ENCODE measurements around the gene GBP2.
"Not testable (repeated sequence)": the region's sequence is repeated elsewhere in the genome, so short reads cannot be mapped to it uniquely, and the experiment has no call there.

Gene GBP2

DNA sequence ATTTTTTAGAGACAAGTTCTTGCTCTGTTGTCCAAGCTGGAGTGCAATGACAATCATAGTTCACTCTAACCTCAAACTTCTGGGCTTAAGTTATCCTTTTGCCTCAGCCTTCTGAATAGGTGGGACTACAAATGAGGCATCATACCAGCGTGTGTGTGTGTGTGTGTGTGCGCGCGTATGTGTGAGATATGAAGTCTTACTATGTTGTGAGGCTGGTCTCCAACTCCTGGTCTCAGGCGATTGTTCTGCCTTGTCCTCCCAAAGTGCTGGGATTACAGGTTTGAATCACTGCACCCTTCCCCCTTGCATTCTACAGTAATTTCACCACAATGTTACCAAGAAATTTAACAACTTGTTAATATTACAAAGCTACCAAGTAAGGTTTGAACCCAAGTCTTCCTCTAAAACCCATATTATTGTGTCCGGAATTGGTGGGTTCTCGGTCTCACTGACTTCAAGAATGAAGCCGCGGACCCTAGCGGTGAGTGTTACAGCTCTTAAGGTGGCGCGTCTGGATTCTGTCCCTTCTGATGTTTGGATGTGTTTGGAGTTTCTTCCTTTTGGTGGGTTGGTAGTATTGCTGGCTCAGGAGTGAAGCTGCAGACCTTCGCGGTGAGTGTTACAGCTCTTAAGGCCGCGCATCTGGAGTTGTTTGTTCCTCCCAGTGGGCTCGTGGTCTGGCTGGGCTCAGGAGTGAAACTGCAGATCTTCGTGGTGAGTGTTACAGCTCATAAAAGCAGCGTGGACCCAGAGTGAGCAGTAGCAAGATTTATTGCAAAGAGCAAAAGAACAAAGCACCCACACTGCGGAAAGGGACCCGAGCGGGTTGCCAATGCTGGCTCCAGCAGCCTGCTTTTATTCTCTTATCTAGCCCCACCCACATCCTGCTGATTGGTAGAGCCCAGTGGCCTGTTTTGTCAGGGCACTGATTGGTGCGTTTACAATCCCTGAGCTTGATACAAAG is 970 bp upstream of the GBP2 start:
- peaks cover 14% of the 10 kb centered on the region for H3K4me1 ChIP-seq (ENCODE audit: control insufficient read depth, insufficient read depth, low read length, poor library complexity, severe bottlenecking)
- not testable (repeated sequence) for H3K27ac ChIP-seq (ENCODE audit: low read depth, low read length, severe bottlenecking); H3K4me3 ChIP-seq (ENCODE audit: extremely low read depth, insufficient read depth, low read length, poor library complexity, severe bottlenecking); H3K9me3 ChIP-seq (ENCODE audit: control insufficient read depth, low read length); H3K36me3 ChIP-seq (ENCODE audit: control insufficient read depth, insufficient read depth, low read length)
- 94 to 95% methylated on average over 10 to 19 of the region's 23 CpGs for WGBS, 2 experiments (ENCODE audit: insufficient coverage in 2 of 2)

DNA sequence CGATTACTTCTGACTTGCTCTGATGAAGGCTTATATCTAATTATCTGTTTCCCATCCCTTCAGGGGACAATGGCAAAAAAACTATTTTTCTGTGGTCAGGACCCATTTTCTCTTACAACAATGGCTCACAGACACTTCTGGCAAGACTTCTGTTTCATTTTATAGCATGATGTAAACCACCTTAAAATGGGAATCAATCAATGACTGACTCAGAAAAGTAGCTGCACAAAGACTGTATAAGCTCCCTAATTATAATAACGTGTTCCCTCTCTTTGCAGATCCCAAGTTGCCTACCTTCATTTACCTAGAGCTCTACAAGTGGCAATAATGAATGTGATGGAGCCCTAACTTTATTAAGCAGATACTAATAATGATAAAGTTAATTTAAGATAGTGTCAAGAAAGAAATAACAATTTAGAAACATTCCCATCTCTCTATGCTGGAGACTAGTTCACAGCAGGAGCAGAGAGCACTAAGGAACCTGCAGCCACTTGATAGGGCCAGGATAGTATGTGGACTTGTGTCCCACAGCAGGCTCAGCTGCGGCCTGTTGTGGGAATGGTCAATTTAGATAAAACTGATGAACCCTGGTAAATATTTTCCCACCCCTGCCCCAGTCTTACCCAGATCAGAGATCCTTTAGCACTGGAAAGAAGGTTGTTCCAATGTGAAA is 538 bp downstream of the GBP2 start:
- Histone ChIP-seq H3K27ac (ENCODE audit: low read depth, low read length, severe bottlenecking) (peak overlapping the region; percentile 80), H3K4me1 (ENCODE audit: control insufficient read depth, insufficient read depth, low read length, poor library complexity, severe bottlenecking) (peaks cover 14% of the 10 kb centered on the region), H3K4me3 (ENCODE audit: extremely low read depth, insufficient read depth, low read length, poor library complexity, severe bottlenecking) (no peak overlapping the region), H3K9me3 (ENCODE audit: control insufficient read depth, low read length) (no peaks in the 10 kb centered on the region), H3K36me3 (ENCODE audit: control insufficient read depth, insufficient read depth, low read length) (no peaks in the 10 kb centered on the region)
- 90 to 100% methylated on average over 1 of the region's 3 CpGs for WGBS, 2 experiments (ENCODE audit: insufficient coverage in 2 of 2)

DNA sequence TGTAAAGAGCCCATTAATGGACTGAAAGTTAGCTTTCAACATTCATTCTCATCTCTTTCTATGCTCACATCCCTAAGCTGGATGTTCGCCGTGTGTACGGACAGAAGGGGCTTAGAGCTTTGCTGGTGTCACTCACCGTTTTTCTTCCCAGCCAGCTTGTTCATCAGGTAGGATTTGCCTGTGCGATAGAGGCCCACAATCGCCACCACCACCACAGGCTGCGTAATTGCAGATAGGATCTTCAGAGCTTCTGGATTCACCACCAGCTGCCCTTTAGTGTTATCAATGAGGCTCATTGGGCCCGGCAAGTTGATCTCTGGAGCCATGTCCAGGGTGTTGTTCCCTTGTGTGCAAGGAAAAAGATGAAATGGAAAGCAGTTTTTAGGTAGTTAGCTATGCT is 4.3 kb downstream of the GBP2 start:
- Histone ChIP-seq H3K4me1 (ENCODE audit: control insufficient read depth, insufficient read depth, low read length, poor library complexity, severe bottlenecking) (peaks cover 12% of the 10 kb centered on the region), H3K9me3 (ENCODE audit: control insufficient read depth, low read length) (no peaks in the 10 kb centered on the region), H3K4me3 (ENCODE audit: extremely low read depth, insufficient read depth, low read length, poor library complexity, severe bottlenecking) (no peak overlapping the region), H3K36me3 (ENCODE audit: control insufficient read depth, insufficient read depth, low read length) (no peaks in the 10 kb centered on the region), H3K27ac (ENCODE audit: low read depth, low read length, severe bottlenecking) (no peak overlapping the region)
- 90 to 91% methylated on average over 7 to 8 of the region's 8 CpGs for WGBS, 2 experiments (ENCODE audit: insufficient coverage in 2 of 2)

DNA sequence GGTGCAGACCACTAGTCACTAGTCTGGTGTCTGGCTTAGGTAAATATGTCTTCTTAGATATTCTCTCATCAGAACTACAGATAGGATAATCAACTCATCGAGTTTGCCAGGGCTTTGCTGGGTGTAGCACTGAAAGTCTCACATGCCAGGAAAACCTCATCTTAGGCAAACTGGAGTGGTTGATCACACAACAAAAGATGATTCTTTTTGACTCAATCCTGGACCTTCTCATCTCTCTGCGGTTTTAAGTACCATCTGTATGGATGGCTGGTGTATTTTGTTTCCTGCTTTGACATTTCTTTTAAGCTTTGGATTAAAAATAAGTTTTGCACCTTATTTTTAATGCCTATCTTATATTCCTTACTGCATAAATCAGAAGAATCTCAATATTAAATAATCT is 11.3 kb downstream of the GBP2 start:
- Histone ChIP-seq H3K36me3 (ENCODE audit: control insufficient read depth, insufficient read depth, low read length) (no peaks in the 10 kb centered on the region), H3K4me1 (ENCODE audit: control insufficient read depth, insufficient read depth, low read length, poor library complexity, severe bottlenecking) (no peaks in the 10 kb centered on the region), H3K4me3 (ENCODE audit: extremely low read depth, insufficient read depth, low read length, poor library complexity, severe bottlenecking) (no peak overlapping the region), H3K9me3 (ENCODE audit: control insufficient read depth, low read length) (no peaks in the 10 kb centered on the region), H3K27ac (ENCODE audit: low read depth, low read length, severe bottlenecking) (no peak overlapping the region)
- 80 to 100% methylated on average over 1 of the region's 2 CpGs for WGBS, 2 experiments (ENCODE audit: insufficient coverage in 2 of 2)

DNA sequence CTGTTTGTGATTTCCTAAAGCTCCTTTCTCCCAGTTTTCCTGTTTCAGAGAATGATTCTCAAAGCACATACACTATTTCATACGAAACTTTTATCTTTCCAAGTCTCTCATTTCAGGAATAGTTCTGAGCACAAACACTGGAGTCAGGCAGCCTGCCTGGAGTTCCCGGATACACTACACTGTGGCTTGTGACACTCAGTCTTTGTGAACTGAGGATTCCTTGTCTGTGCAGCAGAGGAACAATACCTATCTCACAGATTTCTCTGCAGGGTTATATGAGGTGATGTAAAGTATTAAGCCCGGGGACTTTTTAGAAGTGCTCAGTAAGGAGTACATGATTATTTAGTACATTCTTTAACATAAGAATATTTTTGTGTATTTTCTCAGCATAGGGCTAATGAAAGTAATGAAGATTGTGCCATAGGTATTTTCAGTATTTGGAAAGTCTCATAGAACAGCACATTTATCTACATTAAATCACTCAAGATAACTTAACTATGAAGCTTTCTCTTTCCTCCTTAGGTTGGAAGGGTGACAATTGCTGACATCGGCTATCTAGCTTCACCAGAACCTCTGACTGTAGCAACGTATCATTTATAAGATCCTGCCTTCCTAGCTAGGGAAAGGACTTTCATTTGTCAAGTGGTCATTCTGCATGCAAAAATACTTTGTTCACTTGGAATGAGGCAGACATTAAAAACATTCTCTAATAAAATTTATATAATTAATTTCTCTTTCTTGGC is 12.9 kb downstream of the GBP2 start:
- Histone ChIP-seq H3K27ac (ENCODE audit: low read depth, low read length, severe bottlenecking) (no peak overlapping the region), H3K4me3 (ENCODE audit: extremely low read depth, insufficient read depth, low read length, poor library complexity, severe bottlenecking) (no peak overlapping the region), H3K9me3 (ENCODE audit: control insufficient read depth, low read length) (no peaks in the 10 kb centered on the region), H3K4me1 (ENCODE audit: control insufficient read depth, insufficient read depth, low read length, poor library complexity, severe bottlenecking) (no peaks in the 10 kb centered on the region), H3K36me3 (ENCODE audit: control insufficient read depth, insufficient read depth, low read length) (no peaks in the 10 kb centered on the region)
- WGBS, 2 experiments (ENCODE audit: insufficient coverage in 2 of 2): 94 to 100% methylated on average over 2 to 3 of the region's 5 CpGs

DNA sequence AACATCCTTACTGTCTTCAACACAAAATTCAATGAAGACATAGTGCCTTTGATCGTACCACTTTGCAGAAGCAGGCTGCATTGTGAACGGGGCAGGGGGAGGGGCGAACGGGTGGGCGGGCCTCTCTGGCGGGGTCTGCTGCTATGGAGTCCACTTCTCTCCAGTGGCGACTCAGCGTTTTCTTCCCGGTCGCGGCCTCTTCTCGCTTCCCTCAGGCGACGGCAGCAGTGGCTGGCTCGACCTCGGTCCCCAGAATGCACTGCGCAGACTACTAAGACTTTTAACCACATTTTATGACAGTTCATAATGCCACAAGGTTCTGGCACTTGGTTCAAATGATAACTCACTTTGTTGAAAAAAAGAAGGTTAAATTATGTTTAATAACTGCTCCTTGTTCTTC is 21.2 kb downstream of the GBP2 start:
- H3K9me3 ChIP-seq (ENCODE audit: control insufficient read depth, low read length): no peaks in the 10 kb centered on the region
- H3K27ac ChIP-seq (ENCODE audit: low read depth, low read length, severe bottlenecking): no peak overlapping the region
- WGBS, 2 experiments (ENCODE audit: insufficient coverage in 2 of 2): 94 to 95% methylated on average over 14 to 16 of the region's 17 CpGs
- no peak overlapping the region for H3K4me3 ChIP-seq (ENCODE audit: extremely low read depth, insufficient read depth, low read length, poor library complexity, severe bottlenecking)
- no peaks in the 10 kb centered on the region for H3K36me3 ChIP-seq (ENCODE audit: control insufficient read depth, insufficient read depth, low read length)
- no peaks in the 10 kb centered on the region for H3K4me1 ChIP-seq (ENCODE audit: control insufficient read depth, insufficient read depth, low read length, poor library complexity, severe bottlenecking)

DNA sequence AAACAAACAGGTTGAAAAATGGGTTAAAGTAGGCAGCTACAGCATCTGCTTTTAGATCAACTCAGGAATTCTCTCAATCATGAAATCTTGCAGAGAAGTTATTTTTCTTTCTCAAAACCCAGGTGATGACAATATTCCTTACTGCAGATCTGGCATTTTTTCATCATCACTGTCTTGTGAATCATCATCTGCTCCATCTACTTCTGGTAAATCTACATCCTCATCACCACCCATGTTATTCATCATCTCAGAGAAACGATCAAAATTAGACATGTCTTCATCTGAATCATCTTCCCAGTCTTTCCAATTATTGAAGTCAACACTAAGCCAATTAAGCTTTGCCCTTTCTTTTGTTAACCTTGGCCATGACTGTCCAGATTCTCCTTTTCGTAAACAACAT is 21.8 kb downstream of the GBP2 start:
- no peaks in the 10 kb centered on the region for H3K4me1 ChIP-seq (ENCODE audit: control insufficient read depth, insufficient read depth, low read length, poor library complexity, severe bottlenecking)
- no peak overlapping the region for H3K4me3 ChIP-seq (ENCODE audit: extremely low read depth, insufficient read depth, low read length, poor library complexity, severe bottlenecking)
- WGBS, 2 experiments (ENCODE audit: insufficient coverage in 2 of 2): 93 to 100% methylated on average over 1 to 2 of the region's 2 CpGs
- H3K27ac ChIP-seq (ENCODE audit: low read depth, low read length, severe bottlenecking): no peak overlapping the region
- H3K36me3 ChIP-seq (ENCODE audit: control insufficient read depth, insufficient read depth, low read length): no peaks in the 10 kb centered on the region
- H3K9me3 ChIP-seq (ENCODE audit: control insufficient read depth, low read length): no peaks in the 10 kb centered on the region

DNA sequence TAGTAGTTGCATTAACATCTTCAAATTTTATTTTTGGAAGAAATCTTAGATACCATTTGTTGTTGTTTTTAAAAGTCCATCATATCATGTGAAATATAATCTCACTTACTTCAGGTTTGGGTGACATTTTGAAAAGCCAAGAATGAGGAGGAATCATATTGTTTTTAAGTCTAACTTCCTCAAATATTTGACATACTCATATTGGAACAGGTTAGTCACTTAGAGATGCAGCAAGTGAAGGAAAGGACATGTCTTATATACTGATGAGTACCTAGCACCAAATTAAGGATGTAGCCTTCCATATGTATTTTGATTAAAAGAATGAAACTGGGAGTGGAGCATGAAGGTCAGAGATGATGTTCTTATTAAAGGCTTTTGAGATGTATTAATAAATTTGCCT is 23.9 kb downstream of the GBP2 start:
- Histone ChIP-seq H3K4me1 (ENCODE audit: control insufficient read depth, insufficient read depth, low read length, poor library complexity, severe bottlenecking) (no peaks in the 10 kb centered on the region), H3K4me3 (ENCODE audit: extremely low read depth, insufficient read depth, low read length, poor library complexity, severe bottlenecking) (no peak overlapping the region), H3K9me3 (ENCODE audit: control insufficient read depth, low read length) (peaks cover under 1% of the 10 kb centered on the region), H3K27ac (ENCODE audit: low read depth, low read length, severe bottlenecking) (no peak overlapping the region), H3K36me3 (ENCODE audit: control insufficient read depth, insufficient read depth, low read length) (no peaks in the 10 kb centered on the region)

DNA sequence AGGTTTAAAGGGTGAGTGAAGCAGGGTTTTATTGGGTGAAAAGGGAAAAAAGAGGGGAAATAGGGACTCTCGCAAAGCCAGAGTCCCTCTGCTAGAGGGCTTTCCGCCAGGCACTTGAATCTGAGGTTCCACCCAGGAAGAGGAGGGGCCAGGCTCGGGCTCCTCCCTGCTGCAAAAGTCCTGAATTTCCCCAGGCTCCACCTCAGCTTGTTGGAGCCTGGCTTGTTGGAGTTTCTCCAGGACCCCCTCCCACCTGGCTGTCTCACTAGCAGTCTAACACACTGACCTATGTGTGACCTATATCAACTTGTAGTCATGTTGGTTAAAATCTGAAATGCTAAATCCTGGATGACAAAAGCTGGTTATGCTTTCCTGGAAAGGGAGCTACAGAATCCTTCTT is 25.5 kb downstream of the GBP2 start:
- H3K4me1 ChIP-seq (ENCODE audit: control insufficient read depth, insufficient read depth, low read length, poor library complexity, severe bottlenecking): no peaks in the 10 kb centered on the region
- H3K9me3 ChIP-seq (ENCODE audit: control insufficient read depth, low read length): peaks cover 12% of the 10 kb centered on the region
- H3K27ac ChIP-seq (ENCODE audit: low read depth, low read length, severe bottlenecking): no peak overlapping the region
- no peaks in the 10 kb centered on the region for H3K36me3 ChIP-seq (ENCODE audit: control insufficient read depth, insufficient read depth, low read length)
- H3K4me3 ChIP-seq (ENCODE audit: extremely low read depth, insufficient read depth, low read length, poor library complexity, severe bottlenecking): no peak overlapping the region
- WGBS, 2 experiments (ENCODE audit: insufficient coverage in 2 of 2): 86 to 100% methylated on average over 1 to 3 of the region's 3 CpGs

DNA sequence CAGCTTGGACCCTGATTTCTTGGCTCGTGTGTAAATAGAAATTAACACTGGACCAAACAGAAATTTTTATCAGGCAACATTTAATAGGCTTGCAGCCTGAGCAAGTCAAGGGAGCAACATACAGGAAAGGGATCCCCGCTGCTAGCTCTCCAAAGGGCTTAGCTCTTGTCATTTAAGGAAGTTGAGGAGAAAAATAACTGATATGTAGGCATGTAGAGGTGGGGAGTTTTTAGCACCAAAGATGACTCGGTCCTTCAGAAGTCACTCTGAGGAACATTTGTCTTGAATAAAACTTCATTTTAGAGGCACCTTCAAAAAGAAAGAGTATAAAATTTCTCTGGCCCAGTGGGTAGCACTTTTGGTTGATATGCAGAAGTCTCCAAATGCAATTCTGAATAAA is 27.1 kb downstream of the GBP2 start:
- H3K4me3 ChIP-seq (ENCODE audit: extremely low read depth, insufficient read depth, low read length, poor library complexity, severe bottlenecking): no peak overlapping the region
- H3K36me3 ChIP-seq (ENCODE audit: control insufficient read depth, insufficient read depth, low read length): no peaks in the 10 kb centered on the region
- WGBS, 2 experiments (ENCODE audit: insufficient coverage in 2 of 2): 92 to 100% methylated on average over 1 to 3 of the region's 3 CpGs

More for the DNA sequence above, 27.1 kb downstream of the GBP2 start:
- no peaks in the 10 kb centered on the region for H3K4me1 ChIP-seq (ENCODE audit: control insufficient read depth, insufficient read depth, low read length, poor library complexity, severe bottlenecking)
- H3K27ac ChIP-seq (ENCODE audit: low read depth, low read length, severe bottlenecking): no peak overlapping the region
- peaks cover 12% of the 10 kb centered on the region for H3K9me3 ChIP-seq (ENCODE audit: control insufficient read depth, low read length)
